Left renal cortex interstitium (tissue), 4 donors: Measurements from ENCODE around the gene COX8C. TPM values are rescaled to one million over a fixed set of nuclear protein-coding genes. Genes with fewer than 3 reads are reported as not detected.

ENCODE experiments used
- DNase-seq, 4 donors: peaks; one replicate each; pipeline ENCODE4 v3.0.0-alpha.2; 2013; ENCODE audit warnings: low read depth in 4 of 4, low spot score in 2 of 4, missing footprints in 1 of 4
- polyA plus RNA-seq, 4 donors: library from polyadenylated mRNA; unstranded; fragments of 120-200 nt; gene quantifications; one replicate each; pipeline ENCODE4 v1.2.1, GENCODE V29; 2013; ENCODE audit not compliant: insufficient read length in 4 of 4

Gene COX8C
- polyA plus RNA-seq, result 1 to 10 TPM in 1 of 4 donors, under 1 TPM in 3; 0.33 to 1.3 (median 0.42) TPM

DNA sequence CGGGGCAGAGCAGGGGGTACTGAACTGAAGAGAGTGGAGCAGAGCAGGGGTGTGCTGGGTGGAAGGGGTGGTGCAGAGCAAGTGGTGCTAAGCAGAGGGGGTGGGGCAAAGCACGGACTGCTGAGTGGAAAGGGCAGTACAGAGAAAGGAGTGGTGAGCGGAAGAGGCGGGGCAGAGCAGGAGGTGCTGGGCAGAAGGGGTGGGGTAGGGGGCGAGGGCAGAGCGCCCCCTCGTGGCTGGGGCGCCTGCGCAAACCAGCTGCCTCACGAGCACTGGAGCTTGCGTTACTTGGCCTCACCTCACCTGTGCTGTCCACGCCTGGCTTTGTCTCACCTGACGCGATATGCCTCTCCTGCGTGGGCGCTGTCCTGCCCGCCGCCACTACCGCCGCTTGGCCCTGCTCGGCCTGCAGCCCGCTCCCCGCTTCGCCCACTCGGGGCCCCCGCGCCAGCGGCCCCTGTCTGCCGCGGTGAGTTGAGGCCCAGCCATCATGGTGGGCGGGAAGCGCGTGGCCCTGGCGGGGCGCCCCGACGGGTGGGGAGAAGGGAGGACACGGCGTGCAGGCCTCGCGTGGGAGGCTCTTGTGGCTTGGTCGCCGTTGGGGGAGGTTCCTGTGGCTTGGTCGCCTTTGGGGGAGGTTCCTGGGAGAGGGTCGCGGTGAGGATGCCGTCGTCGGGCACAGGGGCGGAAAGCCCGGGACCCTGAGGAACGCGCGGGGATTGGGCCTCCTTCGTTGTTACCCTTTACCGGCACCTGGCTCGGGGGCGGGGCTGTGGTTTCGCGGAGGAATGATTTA is at the start of gene COX8C:
Gene COX8C, plus strand, starts transcription at position 257 of the 796 bp plus-strand sequence. Its CDS starts 87 bp downstream, at position 344.
- DNase-seq, result no peak

DNA sequence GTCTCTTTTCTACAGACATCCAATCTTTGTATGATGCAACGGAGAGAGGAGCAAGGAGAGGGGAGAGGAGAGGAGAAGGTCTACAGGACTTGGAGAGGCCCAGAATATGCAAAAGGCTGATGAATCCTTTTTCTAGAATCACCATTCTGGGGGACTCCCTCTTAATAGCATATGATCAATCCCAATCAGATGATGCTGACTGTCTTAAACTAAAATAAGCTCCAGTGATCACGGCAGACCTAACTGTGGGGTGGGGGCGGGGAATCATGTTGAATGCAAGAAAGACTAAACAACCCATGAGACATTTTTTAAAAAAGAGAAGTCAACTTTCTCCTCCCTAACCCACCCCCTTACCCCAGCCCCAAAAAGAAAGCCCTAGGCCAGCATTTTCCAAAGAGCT is 47.6 kb upstream of the COX8C start:
- no peak for DNase-seq

GRCh38 chr14:93299866-93300265 is 47.1 kb upstream of the COX8C start:
- no peak for DNase-seq

DNA sequence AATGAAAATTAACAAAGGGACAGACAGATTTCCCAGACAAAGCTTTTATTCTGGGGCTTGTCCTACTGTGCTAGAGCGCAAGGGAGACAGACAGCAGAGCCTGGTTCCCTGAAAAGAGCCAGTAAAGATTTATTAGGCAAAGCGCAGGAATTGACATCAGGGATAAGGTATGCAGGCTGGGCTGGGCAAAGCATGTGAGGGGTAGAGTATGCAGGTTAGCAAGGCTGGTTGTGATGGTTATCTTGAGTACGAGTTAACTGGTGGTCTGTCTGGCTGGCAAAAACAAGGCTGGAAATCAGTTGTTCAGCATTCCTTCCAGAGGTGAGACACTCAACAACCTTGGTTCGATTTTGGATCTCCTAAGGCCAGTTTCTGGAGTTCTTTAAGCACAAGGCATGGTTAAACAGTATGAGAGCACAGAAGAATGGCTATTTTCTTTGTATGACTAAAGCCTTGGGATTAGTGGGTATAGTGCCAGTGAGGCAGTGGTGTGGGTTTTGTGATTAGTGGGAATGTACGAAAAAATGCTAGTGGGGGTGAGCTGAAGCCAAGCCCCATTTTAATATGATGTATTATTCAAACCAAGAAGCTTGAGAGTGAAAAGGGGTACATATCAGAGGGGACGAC is 45.0 kb upstream of the COX8C start:
- DNase-seq, result peak in 2 of 4 donors; percentile 16 to 44

GRCh38 chr14:93302688-93303581 is 44.0 kb upstream of the COX8C start:
- DNase-seq, result no peak

DNA sequence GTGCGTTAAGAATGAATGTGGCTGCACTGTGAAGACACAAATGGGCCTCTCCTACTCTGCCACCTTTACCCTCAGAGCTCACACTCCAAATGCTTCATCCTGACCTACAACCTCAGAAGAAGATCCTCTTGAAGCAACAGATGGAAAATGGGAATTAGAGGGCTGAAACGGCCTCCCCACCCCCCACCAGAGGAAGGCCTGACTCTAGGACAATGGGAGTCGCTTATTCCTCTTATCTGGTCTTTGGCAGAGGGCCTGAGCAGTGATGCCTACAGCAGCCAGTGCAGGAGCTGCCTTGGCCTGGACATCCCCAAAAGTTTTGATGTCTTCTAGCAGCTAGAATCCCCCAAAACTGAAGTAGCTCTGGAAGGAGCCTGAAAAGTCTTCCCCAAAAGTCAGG is 43.3 kb upstream of the COX8C start:
- no peak for DNase-seq

GRCh38 chr14:93304771-93305170 is 42.2 kb upstream of the COX8C start:
- DNase-seq, result no peak

- DNase-seq, result no peak
These were observed 41.1 kb upstream of the COX8C start for GRCh38 chr14:93305725-93306418.

DNA sequence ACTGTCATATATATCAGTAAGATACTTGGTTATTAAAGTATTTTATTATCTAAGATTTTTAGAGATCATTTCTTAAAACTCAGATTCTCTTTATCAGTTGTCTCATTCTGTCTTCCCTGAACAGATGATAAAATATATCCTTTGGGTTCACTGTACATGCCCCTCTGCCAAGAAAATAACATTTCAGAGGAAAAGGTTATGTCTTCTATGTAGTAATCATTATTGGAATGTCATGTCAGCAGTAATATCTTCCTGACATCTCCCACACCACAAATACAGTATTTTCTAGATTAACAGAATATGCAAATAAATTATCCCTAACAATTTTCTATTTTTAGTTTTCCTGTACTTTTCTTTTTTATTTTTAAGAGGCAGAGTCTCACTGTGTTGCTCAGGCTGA is 40.2 kb upstream of the COX8C start:
- DNase-seq, result no peak

DNA sequence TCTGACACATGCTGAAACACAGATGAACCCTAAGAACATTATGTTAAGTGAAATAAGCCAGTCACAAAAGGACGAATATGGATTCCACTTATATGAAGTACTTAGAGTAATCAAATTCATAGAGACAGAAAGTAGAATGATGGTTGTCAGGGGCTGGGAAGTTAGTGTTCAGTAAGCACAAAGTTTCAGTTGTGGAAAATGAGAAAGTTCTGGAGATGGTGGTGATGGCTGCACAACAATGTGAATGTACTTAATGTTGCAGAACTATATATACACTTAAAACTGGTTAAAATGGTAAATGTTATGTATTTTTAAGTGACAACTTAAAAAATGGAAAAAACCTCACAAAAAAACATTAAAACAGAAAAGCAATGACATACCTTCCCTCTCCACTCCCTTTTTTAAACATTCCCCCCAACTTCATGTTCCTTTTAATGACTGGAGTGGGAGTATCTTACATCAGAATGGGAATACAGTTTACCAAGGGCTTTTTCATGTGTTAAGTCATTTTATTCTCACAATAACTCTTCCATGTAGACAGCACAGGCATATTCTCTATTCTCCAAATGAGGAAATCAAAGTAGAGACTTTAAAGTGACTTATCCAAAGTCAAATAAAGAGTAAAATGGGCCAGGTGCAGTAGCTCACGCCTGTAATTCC is 38.2 kb upstream of the COX8C start:
- no peak for DNase-seq

GRCh38 chr14:93309427-93309966 is 37.5 kb upstream of the COX8C start:
- no peak for DNase-seq

GRCh38 chr14:93311082-93311481 is 35.9 kb upstream of the COX8C start:
- DNase-seq, result no peak

- no peak for DNase-seq
These were observed 31.4 kb upstream of the COX8C start for GRCh38 chr14:93315575-93315974.

GRCh38 chr14:93316716-93317115 is 30.3 kb upstream of the COX8C start:
- DNase-seq, result no peak

DNA sequence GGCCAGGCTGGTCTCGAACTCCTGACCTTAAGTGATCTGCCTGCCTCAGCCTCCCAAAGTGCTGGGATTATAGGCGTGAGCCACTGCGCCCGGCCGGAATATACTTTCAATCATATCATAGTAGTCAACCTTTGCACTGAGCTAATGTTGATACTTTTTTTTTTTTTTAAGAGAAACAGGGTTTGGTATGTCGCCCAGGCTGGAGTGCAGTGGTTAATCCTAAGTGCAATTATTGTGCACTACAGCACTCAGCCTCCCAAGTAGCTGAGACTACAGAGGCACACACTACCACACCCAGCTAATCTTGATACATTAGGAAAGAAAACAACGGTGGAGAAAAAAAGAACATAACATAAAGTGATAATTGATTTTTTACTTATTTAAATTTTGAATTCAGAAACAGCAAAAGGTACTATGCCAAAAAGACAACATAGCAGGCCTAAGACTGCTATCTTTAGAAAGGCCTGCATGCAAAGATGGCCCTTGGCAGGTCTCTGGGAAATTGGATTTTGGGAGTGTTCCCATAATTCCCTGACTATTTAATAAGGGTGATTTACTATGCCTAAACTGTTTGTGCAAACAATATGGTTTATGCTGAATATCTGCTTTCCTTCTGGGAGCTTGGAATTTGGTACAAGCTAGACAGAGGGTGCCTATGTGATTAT is 29.6 kb upstream of the COX8C start:
- DNase-seq, result no peak

GRCh38 chr14:93317875-93318807 is 28.8 kb upstream of the COX8C start:
- DNase-seq, result no peak

- DNase-seq, result no peak
These were observed 28.1 kb upstream of the COX8C start for GRCh38 chr14:93318927-93319326.

DNA sequence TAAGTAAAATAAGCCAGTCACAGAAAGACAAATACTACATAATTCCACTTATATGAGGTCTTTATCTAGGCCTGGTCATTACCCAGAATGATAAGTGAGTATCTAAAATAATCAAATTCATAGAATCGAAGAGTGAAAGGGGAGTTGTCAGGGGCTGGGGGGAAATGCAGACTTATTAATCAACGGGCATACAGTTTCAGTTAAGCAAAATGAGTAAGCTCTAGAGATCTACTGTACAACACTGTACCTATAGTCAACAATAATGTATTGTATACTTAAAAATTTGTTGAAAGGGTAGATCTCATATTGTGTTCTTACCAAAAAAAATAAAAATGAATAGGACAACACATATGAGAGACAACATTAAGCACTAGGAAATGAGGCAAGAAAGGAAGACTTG is 27.5 kb upstream of the COX8C start:
- DNase-seq, result no peak
